Mesenchymal stem cell (in vitro differentiated cells and primary cell): Measurements from ENCODE around the gene COX8A.
A peak's percentile ranks its signal among the peaks of the same experiment; 100 is the strongest.

Experiments
- DNase-seq: peaks from one replicate; pipeline ENCODE4 v3.0.0-alpha.2; 2013
- H2AFZ ChIP-seq: one replicate; pipeline ENCODE4 v1.6.1; 2013; ENCODE audit warnings: low read depth, mild to moderate bottlenecking, control low read depth, inconsistent platforms, low read length, moderate library complexity
- H2AK5ac ChIP-seq: 2 replicates; pipeline ENCODE4 v1.6.1; 2013; ENCODE audit warnings: low read length, moderate library complexity, mild to moderate bottlenecking, inconsistent platforms; ENCODE audit not compliant: severe bottlenecking
- H2BK120ac ChIP-seq: one replicate; pipeline ENCODE4 v1.6.1; 2013; ENCODE audit warnings: low read depth, mild to moderate bottlenecking, inconsistent platforms, low read length, moderate library complexity
- H2BK12ac ChIP-seq, 2 experiments: one replicate each; pipeline ENCODE4 v1.6.1; 2013; ENCODE audit warnings: inconsistent platforms in 2 of 2, low read length in 2 of 2, mild to moderate bottlenecking in 2 of 2, moderate library complexity in 2 of 2, control low read depth in 1 of 2
- H2BK15ac ChIP-seq: one replicate; pipeline ENCODE4 v1.6.1; 2013; ENCODE audit warnings: mild to moderate bottlenecking, low read depth, inconsistent platforms; ENCODE audit not compliant: poor library complexity, severe bottlenecking
- H2BK5ac ChIP-seq: 2 replicates; pipeline ENCODE4 v1.6.1; 2013; ENCODE audit warnings: low read depth, mild to moderate bottlenecking, low read length, control low read depth, inconsistent platforms; ENCODE audit not compliant: poor library complexity, severe bottlenecking
- H3K14ac ChIP-seq, 2 experiments: one replicate each; pipeline ENCODE4 v1.6.1; 2013; ENCODE audit warnings: inconsistent platforms in 2 of 2, low read length in 2 of 2, control low read depth in 1 of 2, mild to moderate bottlenecking in 1 of 2, moderate library complexity in 1 of 2
- H3K18ac ChIP-seq, 2 experiments: one replicate each; pipeline ENCODE4 v1.6.1; 2013; ENCODE audit warnings: inconsistent platforms in 2 of 2, low read length in 2 of 2, control low read depth in 1 of 2, low read depth in 1 of 2, mild to moderate bottlenecking in 1 of 2
- H3K23ac ChIP-seq, 2 experiments: one replicate each; pipeline ENCODE4 v1.6.1; 2013; ENCODE audit warnings: inconsistent platforms in 2 of 2, low read length in 2 of 2, mild to moderate bottlenecking in 2 of 2, moderate library complexity in 2 of 2, control low read depth in 1 of 2
- H3K27ac ChIP-seq: 2 replicates; pipeline ENCODE4 v1.5.1; 2013; ENCODE audit warnings: mild to moderate bottlenecking, moderate library complexity, low read length, control low read depth, inconsistent platforms; ENCODE audit not compliant: poor library complexity, severe bottlenecking
- H3K27me3 ChIP-seq, 2 experiments: 2 replicates each; pipeline versions ENCODE4 v1.6.1 to v1.7.0; 2013; ENCODE audit warnings: low read length in 2 of 2, mild to moderate bottlenecking in 2 of 2, moderate library complexity in 2 of 2, control low read depth in 1 of 2, inconsistent platforms in 1 of 2; ENCODE audit not compliant: control insufficient read depth in 1 of 2, insufficient read depth in 1 of 2
- H3K36me3 ChIP-seq, 2 experiments: 2 replicates each; pipeline versions ENCODE4 v1.6.1 to v1.7.0; 2013; ENCODE audit warnings: low read length in 2 of 2, control low read depth in 1 of 2, inconsistent platforms in 1 of 2, low read depth in 1 of 2, mild to moderate bottlenecking in 1 of 2; ENCODE audit not compliant: insufficient read depth in 2 of 2, control insufficient read depth in 1 of 2
- H3K4ac ChIP-seq, 2 experiments: one replicate each; pipeline ENCODE4 v1.6.1; 2013; ENCODE audit warnings: inconsistent platforms in 2 of 2, low read length in 2 of 2, mild to moderate bottlenecking in 2 of 2, moderate library complexity in 2 of 2, control low read depth in 1 of 2, low read depth in 1 of 2
- H3K4me1 ChIP-seq: 2 replicates; pipeline ENCODE4 v1.6.1; 2013; ENCODE audit warnings: low read depth, low read length, control low read depth; ENCODE audit not compliant: control insufficient read depth, insufficient read depth
- H3K4me2 ChIP-seq: 2 replicates; pipeline ENCODE4 v1.6.1; 2013; ENCODE audit warnings: low read length, mild to moderate bottlenecking, inconsistent platforms; ENCODE audit not compliant: poor library complexity, severe bottlenecking
- H3K4me3 ChIP-seq, 2 experiments: 2 replicates each; pipeline versions ENCODE4 v1.5.1 to v1.7.0; 2013; ENCODE audit warnings: low read length in 2 of 2, mild to moderate bottlenecking in 2 of 2, control low read depth in 1 of 2, low read depth in 1 of 2; ENCODE audit not compliant: insufficient read depth in 1 of 2
- H3K79me1 ChIP-seq: replicated peaks from 2 replicates; pipeline ENCODE4 v1.6.1; 2013; ENCODE audit warnings: mild to moderate bottlenecking, control low read depth, low read length, inconsistent platforms; ENCODE audit not compliant: poor library complexity, severe bottlenecking
- H3K9ac ChIP-seq: 2 replicates; pipeline ENCODE4 v1.7.0; 2013; ENCODE audit warnings: mild to moderate bottlenecking, low read length, moderate library complexity
- H3K9me3 ChIP-seq: 2 replicates; pipeline ENCODE4 v1.7.0; 2013; ENCODE audit warnings: mild to moderate bottlenecking, low read length; ENCODE audit not compliant: control insufficient read depth
- H4K8ac ChIP-seq: one replicate; pipeline ENCODE4 v1.6.1; 2013; ENCODE audit warnings: inconsistent platforms, mild to moderate bottlenecking, low read length, moderate library complexity
- H4K91ac ChIP-seq: one replicate; pipeline ENCODE4 v1.6.1; 2013; ENCODE audit warnings: mild to moderate bottlenecking, low read length, inconsistent platforms
- WGBS: methylation state at CpG from one replicate; pipeline ENCODE4 v1.1.7; 2013; ENCODE audit warnings: mixed read lengths; 5-methylcytosine and 5-hydroxymethylcytosine counted together

Gene COX8A

DNA sequence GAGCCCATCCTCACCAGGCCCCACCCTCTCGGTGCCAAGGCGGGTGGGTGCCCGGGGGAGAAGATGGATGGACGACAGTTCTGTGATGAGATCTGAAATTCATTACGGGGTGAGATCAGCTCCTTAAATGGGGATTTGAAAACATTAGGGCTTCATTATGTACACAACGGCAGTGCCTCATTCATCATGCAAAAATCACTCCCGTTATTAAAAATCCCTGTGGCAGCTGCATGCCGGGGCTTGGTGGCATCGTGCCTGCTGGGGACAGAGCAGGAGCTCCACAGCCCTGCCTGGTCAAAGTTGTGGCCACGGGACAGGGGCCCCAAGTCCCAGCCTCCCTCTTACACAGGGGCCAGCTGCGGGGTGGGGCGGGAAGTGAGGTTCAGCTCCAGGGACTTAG is 32.0 kb downstream of the COX8A start:
- H3K23ac ChIP-seq, result no peak overlapping the region
- H4K8ac ChIP-seq, result no peak overlapping the region
- no peak overlapping the region for H2BK120ac ChIP-seq
- no peak overlapping the region for H3K4me2 ChIP-seq
- no peak overlapping the region for H2AK5ac ChIP-seq
- no peak overlapping the region for H3K27ac ChIP-seq
- H2AFZ ChIP-seq, result no peak overlapping the region
- DNase-seq, result no peak
- H3K9me3 ChIP-seq, result no peaks in the 10 kb centered on the region
- WGBS, result 91% methylated on average over 10 of the region's 12 CpGs
- no peak overlapping the region for H3K4me3 ChIP-seq
- H3K9ac ChIP-seq, result no peak overlapping the region
- no peak overlapping the region for H2BK5ac ChIP-seq
- no peak overlapping the region for H2BK12ac ChIP-seq
- H3K14ac ChIP-seq, result no peak overlapping the region
- peaks cover 44% of the 10 kb centered on the region for H3K4me1 ChIP-seq
- no peak overlapping the region for H3K18ac ChIP-seq
- no peak overlapping the region for H3K4ac ChIP-seq
- H4K91ac ChIP-seq, result no peak overlapping the region
- no peaks in the 10 kb centered on the region for H3K79me1 ChIP-seq
- H2BK15ac ChIP-seq, result no peak overlapping the region
- no peaks in the 10 kb centered on the region for H3K36me3 ChIP-seq
- H3K27me3 ChIP-seq, result peaks cover 1 to 5% of the 10 kb centered on the region in 2 experiments

DNA sequence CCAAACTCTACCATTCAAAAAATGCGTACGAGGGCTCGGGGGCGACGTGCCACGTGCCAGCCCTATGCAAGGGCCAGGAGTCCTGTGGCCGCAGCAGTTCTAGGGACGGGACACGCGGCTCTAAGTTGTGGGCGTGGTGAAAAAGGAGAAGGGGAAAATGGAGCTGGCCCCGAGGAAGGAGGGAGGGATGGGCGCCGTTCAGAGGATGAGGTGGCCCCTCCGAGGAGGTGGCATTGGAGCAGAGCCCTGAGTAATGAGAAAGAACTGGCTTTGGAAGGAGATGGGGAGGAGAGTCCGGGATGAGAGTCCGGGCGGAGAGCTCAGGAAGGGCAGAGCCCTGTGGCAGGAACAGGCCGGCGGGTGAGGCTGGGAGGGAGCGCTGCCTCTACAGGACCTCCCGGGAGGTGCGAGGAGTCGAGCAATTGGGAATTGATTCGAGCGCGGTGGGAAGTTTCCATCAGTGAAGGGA is 32.8 kb downstream of the COX8A start:
- H3K4me3 ChIP-seq, result peak overlapping the region; percentile 29 to 73
- no peak overlapping the region for H2AFZ ChIP-seq
- no peak overlapping the region for H3K27ac ChIP-seq
- WGBS, result 3% methylated on average over 21 of the region's 27 CpGs
- no peak overlapping the region for H2BK120ac ChIP-seq
- peak overlapping the region; percentile 75 for H3K9ac ChIP-seq
- peaks cover 0 to 5% of the 10 kb centered on the region in 2 experiments for H3K27me3 ChIP-seq
- H3K18ac ChIP-seq, result no peak overlapping the region
- no peak overlapping the region for H3K14ac ChIP-seq
- no peak overlapping the region for H4K8ac ChIP-seq
- peak overlapping the region; percentile 80 for H3K4me2 ChIP-seq
- peaks cover 41% of the 10 kb centered on the region for H3K4me1 ChIP-seq
- H4K91ac ChIP-seq, result no peak overlapping the region
- H3K23ac ChIP-seq, result no peak overlapping the region
- DNase-seq, result peak; percentile 56
- H3K9me3 ChIP-seq, result no peaks in the 10 kb centered on the region
- H2BK15ac ChIP-seq, result no peak overlapping the region
- H3K4ac ChIP-seq, result no peak overlapping the region
- H3K79me1 ChIP-seq, result no peaks in the 10 kb centered on the region
- no peak overlapping the region for H2AK5ac ChIP-seq
- H2BK12ac ChIP-seq, result no peak overlapping the region
- H3K36me3 ChIP-seq, result no peaks in the 10 kb centered on the region
- no peak overlapping the region for H2BK5ac ChIP-seq

DNA sequence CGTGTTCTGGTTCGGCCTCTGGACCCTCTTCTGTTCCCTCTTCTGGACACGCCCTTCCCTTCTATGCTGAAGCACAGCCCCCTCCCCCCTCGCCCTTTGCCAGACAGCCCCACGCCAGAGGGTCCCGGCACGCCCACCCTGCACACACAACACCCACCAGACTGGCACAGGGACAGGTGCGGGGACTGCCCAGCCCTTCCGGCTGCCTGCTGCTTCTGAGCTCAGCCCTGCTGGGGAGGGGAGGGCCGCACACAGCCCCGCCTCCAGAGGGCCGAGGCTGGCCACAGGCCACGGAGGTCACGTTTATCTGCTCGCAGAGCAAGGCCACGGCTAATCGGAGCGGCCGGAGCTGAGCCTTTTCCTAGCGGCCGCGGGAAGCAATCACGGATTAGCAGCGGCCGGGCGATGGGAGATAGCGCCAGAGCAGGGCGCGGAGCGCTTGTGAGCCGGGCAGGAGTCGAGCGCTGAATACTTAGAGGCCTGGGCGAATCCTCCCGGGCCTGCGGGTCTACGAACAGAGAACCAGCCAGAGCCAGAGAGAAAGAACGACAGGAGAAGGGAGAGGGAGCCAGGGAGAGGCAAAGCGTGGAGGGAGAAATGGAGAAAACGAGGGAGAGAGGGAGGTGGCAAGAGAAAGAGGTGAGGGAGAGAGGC is 33.3 kb downstream of the COX8A start:
- Histone ChIP-seq H2BK15ac (no peak overlapping the region), H3K9ac (peak overlapping the region; percentile 75), H4K8ac (peak overlapping the region; percentile 55), H3K23ac (no peak overlapping the region), H3K27ac (no peak overlapping the region), H3K9me3 (no peaks in the 10 kb centered on the region), H3K18ac (no peak overlapping the region), H2BK12ac (peak overlapping the region in 1 of 2 experiments; percentile 15), H2BK5ac (no peak overlapping the region), H3K79me1 (no peaks in the 10 kb centered on the region), H3K4me1 (peaks cover 35% of the 10 kb centered on the region), H3K4ac (no peak overlapping the region), H2AFZ (peak overlapping the region; percentile 42), H2AK5ac (no peak overlapping the region), H3K14ac (no peak overlapping the region), H3K4me3 (peak overlapping the region; percentile 38 to 73), H4K91ac (no peak overlapping the region), H3K4me2 (peak overlapping the region; percentile 80), H3K36me3 (no peaks in the 10 kb centered on the region), H3K27me3 (peaks cover 0 to 5% of the 10 kb centered on the region in 2 experiments), H2BK120ac (no peak overlapping the region)
- peak; percentile 64 for DNase-seq
- WGBS, result 4% methylated on average over 40 of the region's 40 CpGs

DNA sequence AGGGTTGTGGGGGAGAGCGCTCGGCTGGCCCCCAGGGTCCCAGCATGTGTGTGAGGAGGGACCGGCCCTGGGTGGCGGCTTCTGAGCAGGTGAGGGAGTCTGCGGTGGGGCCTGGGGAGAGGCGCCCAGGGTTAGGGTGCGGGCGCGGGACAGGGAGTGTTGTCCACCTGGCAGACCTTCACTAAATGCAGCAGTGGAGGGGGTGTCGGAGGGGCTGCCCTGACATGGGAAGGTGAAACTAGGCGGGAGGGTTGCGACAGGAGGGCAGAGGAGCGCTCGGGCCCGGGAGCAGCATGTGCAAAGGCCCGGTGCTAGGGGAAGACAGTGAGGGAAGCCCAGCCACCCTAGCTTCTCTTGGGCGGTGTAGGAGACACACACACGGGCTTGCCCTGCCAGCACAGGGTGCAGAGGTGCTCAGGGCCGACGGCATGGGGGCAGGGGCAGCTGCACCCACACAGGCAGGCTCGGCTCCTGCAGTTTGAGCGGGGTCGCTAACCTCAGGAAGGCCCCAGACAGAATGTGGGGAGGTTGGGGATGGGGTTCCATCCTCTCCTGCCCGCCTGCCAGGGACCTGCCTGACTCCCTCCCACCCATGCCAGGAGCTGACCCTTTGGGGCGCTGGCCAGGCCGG is 34.0 kb downstream of the COX8A start:
- WGBS, result 93% methylated on average over 26 of the region's 26 CpGs
- no peak overlapping the region for H2BK15ac ChIP-seq
- DNase-seq, result no peak
- no peak overlapping the region for H2AFZ ChIP-seq
- H2BK5ac ChIP-seq, result no peak overlapping the region
- peak overlapping the region in 1 of 2 experiments; percentile 73 for H3K4me3 ChIP-seq
- peak overlapping the region in 1 of 2 experiments; percentile 9 for H3K23ac ChIP-seq
- no peak overlapping the region for H3K27ac ChIP-seq
- H3K14ac ChIP-seq, result peak overlapping the region in 1 of 2 experiments; percentile 81
- H3K79me1 ChIP-seq, result no peaks in the 10 kb centered on the region
- H2BK12ac ChIP-seq, result no peak overlapping the region
- H2BK120ac ChIP-seq, result no peak overlapping the region
- no peak overlapping the region for H3K18ac ChIP-seq
- H4K91ac ChIP-seq, result peak overlapping the region; percentile 6
- peaks cover 0 to 5% of the 10 kb centered on the region in 2 experiments for H3K27me3 ChIP-seq
- H2AK5ac ChIP-seq, result no peak overlapping the region
- no peaks in the 10 kb centered on the region for H3K36me3 ChIP-seq
- H3K4me1 ChIP-seq, result peaks cover 34% of the 10 kb centered on the region
- H3K4me2 ChIP-seq, result no peak overlapping the region
- no peak overlapping the region for H3K4ac ChIP-seq
- no peaks in the 10 kb centered on the region for H3K9me3 ChIP-seq
- peak overlapping the region; percentile 75 for H3K9ac ChIP-seq
- H4K8ac ChIP-seq, result no peak overlapping the region
